B cell (primary cell): ENCODE results near the gene TUBA4A. TPM values are rescaled to one million over a fixed set of nuclear protein-coding genes. Genes with fewer than 3 reads are reported as not detected.

Experiments
- ATAC-seq: fragments of 200-7000 bp; cut with Tn5 transposase; one replicate; pipeline ENCODE4 v1.10.0; 2021; ENCODE audit warnings: low read depth, mild to moderate bottlenecking, moderate number of reproducible peaks, moderate library complexity
- CTCF ChIA-PET: fragments of 350-600 bp; sonication (Branson Sonifier 250); formaldehyde crosslinking; loops from one replicate; lab custom pipeline; 2021; ENCODE audit warnings: antibody characterized with exemption, inconsistent platforms; lab: Charles Lee
- POLR2A ChIA-PET: fragments of 350-600 bp; sonication (Branson Sonifier 250); formaldehyde crosslinking; loops from one replicate; lab custom pipeline; 2021; ENCODE audit warnings: antibody characterized with exemption; lab: Charles Lee
- DNase-seq: peaks from one replicate; pipeline ENCODE4 v3.0.0; 2013
- H2AFZ ChIP-seq: 2 replicates; pipeline ENCODE4 v1.6.1; 2012; ENCODE audit warnings: mild to moderate bottlenecking, low read depth, low read length; ENCODE audit not compliant: insufficient read depth, poor library complexity, severe bottlenecking
- H3K27ac ChIP-seq, 2 donors: 1 replicate in 1 of 2; 2 replicates in 1 of 2; pipeline ENCODE4 v1.5.1; 2012 to 2013; ENCODE audit warnings: low read length in 2 of 2, mild to moderate bottlenecking in 2 of 2, moderate library complexity in 1 of 2
- H3K27me3 ChIP-seq, 4 experiments: fragments of 200-600 bp in 1 of 4; sonication (generic) in 1 of 4; replicated peaks in 1 of 4; 1 replicate in 2 of 4; 2 replicates in 2 of 4; pipeline versions ENCODE4 v1.6.1 to v1.7.0; 2013 to 2016; ENCODE audit warnings: low read length in 3 of 4, mild to moderate bottlenecking in 2 of 4, mixed read lengths in 1 of 4, moderate library complexity in 1 of 4; ENCODE audit not compliant: insufficient read depth in 4 of 4, control insufficient read depth in 3 of 4; ENCODE audit errors: control extremely low read depth in 1 of 4
- H3K36me3 ChIP-seq, 2 experiments: replicated peaks in 1 of 2; 1 replicate in 1 of 2; 2 replicates in 1 of 2; pipeline versions ENCODE4 v1.6.1 to v1.7.1; 2013; ENCODE audit warnings: low read length in 1 of 2; ENCODE audit not compliant: insufficient read depth in 2 of 2, control insufficient read depth in 1 of 2; ENCODE audit errors: control extremely low read depth in 1 of 2, extremely low read depth in 1 of 2
- H3K4me1 ChIP-seq, 2 donors: fragments of 200-600 bp in 1 of 2; sonication (generic) in 1 of 2; 1 replicate in 1 of 2; 2 replicates in 1 of 2; pipeline versions ENCODE4 v1.5.1 to v1.6.1; 2013 to 2017; ENCODE audit warnings: low read length in 2 of 2; ENCODE audit not compliant: control insufficient read depth in 2 of 2, insufficient read depth in 2 of 2
- H3K4me2 ChIP-seq: replicated peaks from 2 replicates; pipeline ENCODE3; 2012; ENCODE audit warnings: mild to moderate bottlenecking, low read depth, low read length; ENCODE audit not compliant: poor library complexity, severe bottlenecking
- H3K4me3 ChIP-seq, 5 experiments: fragments of 200-600 bp in 1 of 5; sonication (generic) in 1 of 5; 1 replicate in 3 of 5; 2 replicates in 2 of 5; pipeline versions ENCODE4 v1.5.1 to v1.7.0; 2011 to 2016; ENCODE audit warnings: low read length in 4 of 5, mild to moderate bottlenecking in 4 of 5, low read depth in 2 of 5, control low read depth in 1 of 5, moderate library complexity in 1 of 5; ENCODE audit not compliant: insufficient read depth in 1 of 5; ENCODE audit errors: control extremely low read depth in 1 of 5, extremely low read depth in 1 of 5
- H3K79me2 ChIP-seq: fragments of 200-600 bp; sonication (generic); one replicate; pipeline ENCODE4 v1.6.0; 2016; ENCODE audit warnings: low read length; ENCODE audit not compliant: control insufficient read depth, insufficient read depth
- H3K9ac ChIP-seq: fragments of 200-600 bp; sonication (generic); 2 replicates; pipeline ENCODE4 v1.6.1; 2017; ENCODE audit warnings: mild to moderate bottlenecking, low read length, moderate library complexity
- H3K9me3 ChIP-seq, 3 donors: one replicate each; pipeline versions ENCODE4 v1.6.1 to v1.7.1; 2013; ENCODE audit warnings: low read length in 2 of 3; ENCODE audit not compliant: control insufficient read depth in 2 of 3, insufficient read depth in 1 of 3; ENCODE audit errors: control extremely low read depth in 1 of 3
- H4K20me1 ChIP-seq: 2 replicates; pipeline ENCODE4 v1.6.0; 2012; ENCODE audit warnings: mild to moderate bottlenecking, low read length; ENCODE audit not compliant: insufficient read depth, control insufficient read depth, poor library complexity, severe bottlenecking
- H3K27ac Mint-ChIP-seq: one replicate; pipeline ENCODE4 v1.8.0; 2021; ENCODE audit warnings: mixed read lengths
- H3K27me3 Mint-ChIP-seq: one replicate; pipeline ENCODE4 v1.8.0; 2021; ENCODE audit warnings: mixed read lengths
- H3K4me1 Mint-ChIP-seq: one replicate; pipeline ENCODE4 v1.8.0; 2021; ENCODE audit warnings: mixed read lengths
- H3K4me3 Mint-ChIP-seq: one replicate; pipeline ENCODE4 v1.8.0; 2021; ENCODE audit warnings: mixed read lengths
- H3K9me3 Mint-ChIP-seq: one replicate; pipeline ENCODE4 v1.8.0; 2022; ENCODE audit warnings: mixed read lengths; ENCODE audit not compliant: insufficient read depth
- EZH2 ChIP-seq: IDR thresholded peaks from 2 replicates; pipeline ENCODE4 v1.6.1; 2012; ENCODE audit warnings: borderline replicate concordance, low read depth, mild to moderate bottlenecking, moderate library complexity, low read length; ENCODE audit not compliant: insufficient read depth, poor library complexity, severe bottlenecking
- WGBS: methylation state at CpG from one replicate; pipeline ENCODE4 v1.1.5; 2013; ENCODE audit warnings: missing lambda C conversion rate; ENCODE audit not compliant: insufficient coverage; 5-methylcytosine and 5-hydroxymethylcytosine counted together
- intact Hi-C: fragments of 100-400 bp; cut with micrococcal nuclease; formaldehyde crosslinking; loops from one replicate; pipeline ENCODE4 v1.10.0; 2022
- polyA plus RNA-seq: library from polyadenylated mRNA; depleted of rRNA; stranded (reverse); fragments of >200 nt; gene quantifications from 2 replicates; pipeline ENCODE4 v1.2.3, GENCODE V29; 2012
- total RNA-seq, 2 donors: library from RNA; stranded (reverse); fragments of 120-200 nt in 1 of 2; gene quantifications; 1 replicate in 1 of 2; 2 replicates in 1 of 2; pipeline versions ENCODE4 v1.2.3 to v1.2.4, GENCODE V29; 2013 to 2022
- TF ChIP-seq, protein P1 (sequence below): fragments of 200-600 bp; IDR thresholded peaks from one replicate; pipeline ENCODE4 v1.8.0; 2022; ENCODE audit warnings: antibody characterized with exemption, mild to moderate bottlenecking

Gene TUBA4A
- total and polyA plus RNA-seq, 2 donors (not counting 1 experiment from before 2014, with no cell fraction given) = 196 to 338 TPM

DNA sequence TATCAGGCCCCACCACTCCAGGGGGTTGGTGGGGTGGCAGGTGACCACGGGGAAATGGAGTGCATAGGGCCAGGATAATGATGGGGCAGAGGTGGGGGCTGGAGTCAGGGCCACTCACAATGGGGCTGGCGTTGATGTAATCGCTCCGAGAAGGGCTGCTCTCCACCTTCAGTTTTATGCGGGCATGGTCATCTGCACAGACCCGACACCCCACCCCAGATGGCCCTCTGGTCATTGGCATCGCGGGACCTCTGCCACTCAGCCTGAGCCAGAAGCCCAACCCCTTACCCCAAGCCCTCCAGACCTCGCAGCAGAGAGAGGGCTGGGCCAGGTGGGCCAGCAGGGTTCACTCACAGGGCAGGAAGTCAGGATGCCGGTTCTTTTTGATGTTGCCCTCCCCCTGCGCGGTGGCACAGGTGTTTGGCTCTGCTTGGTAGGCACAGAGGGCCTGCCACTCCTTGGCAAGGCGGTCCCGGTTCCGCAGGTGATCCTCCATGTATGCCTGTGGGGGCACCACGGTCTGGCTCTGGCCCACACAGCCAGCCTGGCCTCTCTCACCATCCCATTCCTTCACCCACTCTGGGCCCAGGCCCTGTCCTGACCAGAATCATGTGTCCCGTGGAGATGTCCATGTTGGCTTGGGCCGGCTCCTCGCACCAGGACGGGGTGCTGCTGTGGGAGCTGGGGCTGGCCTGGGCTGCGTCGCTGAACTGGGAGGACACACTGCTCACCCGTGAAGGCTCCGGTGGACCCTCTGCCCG, 43.1 kb upstream of the TUBA4A start:
- H3K4me3 ChIP-seq = no peak overlapping the region

More for the DNA sequence above, 43.1 kb upstream of the TUBA4A start:
- H3K4me2 ChIP-seq = no peak overlapping the region
- H2AFZ ChIP-seq = no peak overlapping the region
- intact Hi-C loops = loop anchor here (5.0 kb wide), 1 partner anchor 90 kb away; the partner anchor contains the start of gene DNPEP
- peaks cover 14 to 19% of the 10 kb centered on the region in 2 donors for H3K4me1 ChIP-seq
- peaks cover 0 to 10% (median 1%) of the 10 kb centered on the region in 4 experiments for H3K27me3 ChIP-seq
- 86% methylated on average over 23 of the region's 25 CpGs for WGBS
- no peak overlapping the region for H3K4me3 Mint-ChIP-seq
- no peaks in the 10 kb centered on the region for H3K36me3 ChIP-seq
- peak overlapping the region; percentile 32 for H3K27ac Mint-ChIP-seq
- no peaks in the 10 kb centered on the region for H3K79me2 ChIP-seq
- POLR2A ChIA-PET = no interaction called here
- H3K9me3 Mint-ChIP-seq = no peaks in the 10 kb centered on the region
- TF ChIP-seq, protein P1, sequence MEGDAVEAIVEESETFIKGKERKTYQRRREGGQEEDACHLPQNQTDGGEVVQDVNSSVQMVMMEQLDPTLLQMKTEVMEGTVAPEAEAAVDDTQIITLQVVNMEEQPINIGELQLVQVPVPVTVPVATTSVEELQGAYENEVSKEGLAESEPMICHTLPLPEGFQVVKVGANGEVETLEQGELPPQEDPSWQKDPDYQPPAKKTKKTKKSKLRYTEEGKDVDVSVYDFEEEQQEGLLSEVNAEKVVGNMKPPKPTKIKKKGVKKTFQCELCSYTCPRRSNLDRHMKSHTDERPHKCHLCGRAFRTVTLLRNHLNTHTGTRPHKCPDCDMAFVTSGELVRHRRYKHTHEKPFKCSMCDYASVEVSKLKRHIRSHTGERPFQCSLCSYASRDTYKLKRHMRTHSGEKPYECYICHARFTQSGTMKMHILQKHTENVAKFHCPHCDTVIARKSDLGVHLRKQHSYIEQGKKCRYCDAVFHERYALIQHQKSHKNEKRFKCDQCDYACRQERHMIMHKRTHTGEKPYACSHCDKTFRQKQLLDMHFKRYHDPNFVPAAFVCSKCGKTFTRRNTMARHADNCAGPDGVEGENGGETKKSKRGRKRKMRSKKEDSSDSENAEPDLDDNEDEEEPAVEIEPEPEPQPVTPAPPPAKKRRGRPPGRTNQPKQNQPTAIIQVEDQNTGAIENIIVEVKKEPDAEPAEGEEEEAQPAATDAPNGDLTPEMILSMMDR = no peak
- TF ChIP-seq EZH2 = no peak
- peaks cover 16% of the 10 kb centered on the region for H3K4me1 Mint-ChIP-seq
- H3K9ac ChIP-seq = no peak overlapping the region
- H3K27ac ChIP-seq = no peak overlapping the region
- peaks cover 13% of the 10 kb centered on the region for H3K27me3 Mint-ChIP-seq
- no peaks in the 10 kb centered on the region for H3K9me3 ChIP-seq
- ATAC-seq (no peak), DNase-seq (peak; percentile 20)
- H4K20me1 ChIP-seq = no peaks in the 10 kb centered on the region
- CTCF ChIA-PET = interaction anchor here (0.9 to 10.3 kb wide), 12 partner anchors 17 to 238 kb away, joined by 3 to 239 read pairs (median 36); partner anchors contain the start of genes ABCB6, CNPPD1, DNAJB2 and NHEJ1
